Caco-2 (cell line): Measurements from ENCODE around the gene EXOC6. TPM values are rescaled to one million over a fixed set of nuclear protein-coding genes. Genes with fewer than 3 reads are reported as not detected.
A peak's percentile ranks its signal among the peaks of the same experiment; 100 is the strongest.

Experiments used
- BruUV-seq: library from RNA; stranded (reverse); fragments of 400-500 nt; replicated peaks from 2 replicates; lab custom pipeline; 2021; lab: Mats Ljungman, UMichigan
- CTCF ChIA-PET: fragments of 300-600 bp; sonication (Branson Sonifier 250); formaldehyde crosslinking; loops from one replicate; lab custom pipeline; 2022; ENCODE audit warnings: antibody characterized with exemption; lab: Charles Lee
- POLR2A ChIA-PET: fragments of 300-600 bp; sonication (Branson Sonifier 250); formaldehyde crosslinking; loops from one replicate; lab custom pipeline; 2022; ENCODE audit warnings: antibody characterized with exemption; lab: Charles Lee
- DNase-seq, 2 experiments: peaks; one replicate each; pipeline versions ENCODE4 v3.0.0 to v3.0.0-alpha.2; 2020 to 2022
- H3K27me3 ChIP-seq: replicated peaks from 2 replicates; pipeline ENCODE4 v1.6.0; 2011; ENCODE audit warnings: low read length; ENCODE audit not compliant: control insufficient read depth, insufficient read depth
- H3K36me3 ChIP-seq: 2 replicates; pipeline ENCODE4 v1.5.1; 2011; ENCODE audit warnings: low read length; ENCODE audit not compliant: control insufficient read depth, insufficient read depth
- H3K4me1 ChIP-seq: fragments of 250-450 bp; sonication (Bioruptor Pico); 2 replicates; pipeline ENCODE4 v1.5.1; 2020; ENCODE audit warnings: mild to moderate bottlenecking
- H3K4me3 ChIP-seq: 2 replicates; pipeline ENCODE4 v1.5.1; 2011; ENCODE audit warnings: low read depth, mild to moderate bottlenecking, control low read depth, low read length
- H3K9me3 ChIP-seq: fragments of 250-450 bp; sonication (Bioruptor Pico); 2 replicates; pipeline ENCODE4 v1.5.1; 2020; ENCODE audit warnings: mild to moderate bottlenecking, moderate library complexity
- H3K27ac Mint-ChIP-seq: one replicate; pipeline ENCODE4 v1.8.0; 2022; ENCODE audit warnings: mixed read lengths; ENCODE audit not compliant: unreplicated experiment
- H3K27me3 Mint-ChIP-seq: one replicate; pipeline ENCODE4 v1.8.0; 2022; ENCODE audit warnings: mixed read lengths; ENCODE audit not compliant: insufficient read depth, unreplicated experiment
- H3K36me3 Mint-ChIP-seq: one replicate; pipeline ENCODE4 v1.8.0; 2022; ENCODE audit warnings: mild to moderate bottlenecking, mixed read lengths; ENCODE audit not compliant: insufficient read depth, unreplicated experiment
- H3K4me1 Mint-ChIP-seq: one replicate; pipeline ENCODE4 v1.8.0; 2022; ENCODE audit warnings: low read depth, mixed read lengths; ENCODE audit not compliant: unreplicated experiment
- H3K4me3 Mint-ChIP-seq: one replicate; pipeline ENCODE4 v1.8.0; 2022; ENCODE audit warnings: mild to moderate bottlenecking, moderate library complexity, mixed read lengths; ENCODE audit not compliant: unreplicated experiment
- H3K9me3 Mint-ChIP-seq: one replicate; pipeline ENCODE4 v1.8.0; 2022; ENCODE audit warnings: mixed read lengths; ENCODE audit not compliant: unreplicated experiment
- CTCF ChIP-seq, 2 experiments: fragments of 200-600 bp in 1 of 2; IDR thresholded peaks; 1 replicate in 1 of 2; 2 replicates in 1 of 2; pipeline versions ENCODE4 v1.5.1 to v1.8.0; 2011 to 2022; ENCODE audit warnings: antibody characterized with exemption in 1 of 2, control low read depth in 1 of 2, inconsistent platforms in 1 of 2, low read depth in 1 of 2, low read length in 1 of 2, mild to moderate bottlenecking in 1 of 2, moderate library complexity in 1 of 2; ENCODE audit not compliant: insufficient read depth in 1 of 2, severe bottlenecking in 1 of 2, unreplicated experiment in 1 of 2
- intact Hi-C: fragments of 100-400 bp; cut with micrococcal nuclease; formaldehyde crosslinking; loops from one replicate; pipeline ENCODE4 v1.10.0; 2022; ENCODE audit not compliant: unreplicated experiment
- total RNA-seq: library from RNA; stranded (reverse); gene quantifications from 2 replicates; pipeline ENCODE4 v1.2.3, GENCODE V29; 2022

The EXOC6 gene
- total RNA-seq, 1 experiment from 2014 or later, result 12.5 TPM

- Mint-ChIP-seq H3K36me3 (no peaks in the 10 kb centered on the region), H3K9me3 (no peaks in the 10 kb centered on the region), H3K27ac (no peak overlapping the region), H3K27me3 (no peaks in the 10 kb centered on the region), H3K4me1 (peaks cover 13% of the 10 kb centered on the region), H3K4me3 (peak overlapping the region; percentile 75)
- no peak for TF ChIP-seq CTCF (IDR thresholded peaks at IDR 0.05; ENCODE audit: insufficient read depth in 1 of 2, low read depth in 1 of 2, low read length in 1 of 2, severe bottlenecking in 1 of 2, unreplicated experiment in 1 of 2)
- ChIA-PET CTCF (no interaction called here), POLR2A (no interaction called here)
- Histone ChIP-seq H3K36me3 (no peaks in the 10 kb centered on the region), H3K4me3 (no peak overlapping the region), H3K9me3 (no peaks in the 10 kb centered on the region), H3K4me1 (peaks cover 4% of the 10 kb centered on the region), H3K27me3 (no peaks in the 10 kb centered on the region)
- no peak for DNase-seq
- no TSS peak for BruUV-seq
- intact Hi-C loops, result loop anchor here (10.0 kb wide), 1 partner anchor 252 kb away; the partner anchor contains the start of gene KIF11
These were observed 1.5 kb upstream of the EXOC6 start for GRCh38 chr10:92846854-92847201.

GRCh38 chr10:92847202-92847864 lies 987 bp upstream of the EXOC6 start:
- Histone ChIP-seq H3K36me3 (no peaks in the 10 kb centered on the region), H3K9me3 (no peaks in the 10 kb centered on the region), H3K4me1 (peaks cover 4% of the 10 kb centered on the region), H3K4me3 (peak overlapping the region; percentile 78; the same call in 1 of the 2 replicates), H3K27me3 (no peaks in the 10 kb centered on the region)
- peak; percentile 36 to 49 for DNase-seq
- peak overlapping the region; percentile 48 for H3K27ac Mint-ChIP-seq
- no peaks in the 10 kb centered on the region for H3K36me3 Mint-ChIP-seq
- intact Hi-C loops, result loop anchor here (10.0 kb wide), 1 partner anchor 253 kb away; the partner anchor contains the start of gene KIF11
- H3K9me3 Mint-ChIP-seq, result no peaks in the 10 kb centered on the region
- CTCF ChIA-PET, result interaction anchor here (0.6 to 1.5 kb wide), 3 partner anchors 9 to 544 kb away, joined by 3 to 5 read pairs (median 3); no protein-coding TSS in a partner anchor
- BruUV-seq, result no TSS peak
- POLR2A ChIA-PET, result interaction anchor here (0.5 to 1.7 kb wide), 2 partner anchors 256 to 284 kb away, joined by 4 to 5 read pairs; no protein-coding TSS in a partner anchor
- TF ChIP-seq CTCF (IDR thresholded peaks at IDR 0.05; ENCODE audit: insufficient read depth in 1 of 2, low read depth in 1 of 2, low read length in 1 of 2, severe bottlenecking in 1 of 2, unreplicated experiment in 1 of 2), result no peak
- no peaks in the 10 kb centered on the region for H3K27me3 Mint-ChIP-seq
- peaks cover 13% of the 10 kb centered on the region for H3K4me1 Mint-ChIP-seq
- peak overlapping the region; percentile 75 for H3K4me3 Mint-ChIP-seq

- Histone ChIP-seq H3K9me3 (no peaks in the 10 kb centered on the region), H3K4me1 (peaks cover 4% of the 10 kb centered on the region), H3K4me3 (peak overlapping the region; percentile 78), H3K36me3 (no peaks in the 10 kb centered on the region), H3K27me3 (no peaks in the 10 kb centered on the region)
- Mint-ChIP-seq H3K36me3 (no peaks in the 10 kb centered on the region), H3K27me3 (no peaks in the 10 kb centered on the region), H3K27ac (peak overlapping the region; percentile 48), H3K4me3 (peak overlapping the region; percentile 75), H3K9me3 (no peaks in the 10 kb centered on the region), H3K4me1 (peaks cover 11% of the 10 kb centered on the region)
- CTCF ChIA-PET, result interaction anchor here (0.5 to 1.5 kb wide), 13 partner anchors 9 to 593 kb away, joined by 3 to 12 read pairs (median 4); no protein-coding TSS in a partner anchor
- no TSS peak for BruUV-seq
- intact Hi-C loops, result loop anchor here (10.0 kb wide), 1 partner anchor 253 kb away; the partner anchor contains the start of gene KIF11
- no peak for DNase-seq
- no peak for TF ChIP-seq CTCF (IDR thresholded peaks at IDR 0.05; ENCODE audit: insufficient read depth in 1 of 2, low read depth in 1 of 2, low read length in 1 of 2, severe bottlenecking in 1 of 2, unreplicated experiment in 1 of 2)
- POLR2A ChIA-PET, result interaction anchor here (0.5 to 1.7 kb wide), 5 partner anchors 10 to 1672 kb away, joined by 3 to 5 read pairs (median 4); no protein-coding TSS in a partner anchor
These were observed 281 bp upstream of the EXOC6 start for GRCh38 chr10:92848037-92848440.
